ENCODE measurements around the gene OR9A4.
"Not testable (repeated sequence)": the region's sequence is repeated elsewhere in the genome, so short reads cannot be mapped to it uniquely, and the experiment has no call there.

DNA sequence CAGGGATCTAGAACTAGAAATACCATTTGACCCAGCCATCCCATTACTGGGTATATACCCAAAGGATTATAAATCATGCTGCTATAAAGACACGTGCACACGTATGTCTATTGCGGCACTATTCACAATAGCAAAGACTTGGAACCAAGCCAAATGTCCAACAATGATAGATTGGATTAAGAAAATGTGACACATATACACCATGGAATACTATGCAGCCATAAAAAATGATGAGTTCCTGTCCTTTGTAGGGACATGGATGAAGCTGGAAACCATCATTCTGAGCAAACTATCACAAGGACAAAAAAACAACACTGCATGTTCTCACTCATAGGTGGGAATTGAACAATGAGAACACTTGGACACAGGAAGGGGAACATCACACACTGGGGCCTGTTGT lies 16.8 kb upstream of the OR9A4 start:
- TF ChIP-seq, protein P1, sequence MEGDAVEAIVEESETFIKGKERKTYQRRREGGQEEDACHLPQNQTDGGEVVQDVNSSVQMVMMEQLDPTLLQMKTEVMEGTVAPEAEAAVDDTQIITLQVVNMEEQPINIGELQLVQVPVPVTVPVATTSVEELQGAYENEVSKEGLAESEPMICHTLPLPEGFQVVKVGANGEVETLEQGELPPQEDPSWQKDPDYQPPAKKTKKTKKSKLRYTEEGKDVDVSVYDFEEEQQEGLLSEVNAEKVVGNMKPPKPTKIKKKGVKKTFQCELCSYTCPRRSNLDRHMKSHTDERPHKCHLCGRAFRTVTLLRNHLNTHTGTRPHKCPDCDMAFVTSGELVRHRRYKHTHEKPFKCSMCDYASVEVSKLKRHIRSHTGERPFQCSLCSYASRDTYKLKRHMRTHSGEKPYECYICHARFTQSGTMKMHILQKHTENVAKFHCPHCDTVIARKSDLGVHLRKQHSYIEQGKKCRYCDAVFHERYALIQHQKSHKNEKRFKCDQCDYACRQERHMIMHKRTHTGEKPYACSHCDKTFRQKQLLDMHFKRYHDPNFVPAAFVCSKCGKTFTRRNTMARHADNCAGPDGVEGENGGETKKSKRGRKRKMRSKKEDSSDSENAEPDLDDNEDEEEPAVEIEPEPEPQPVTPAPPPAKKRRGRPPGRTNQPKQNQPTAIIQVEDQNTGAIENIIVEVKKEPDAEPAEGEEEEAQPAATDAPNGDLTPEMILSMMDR (conservative IDR thresholded peaks at IDR 0.05; ENCODE audit: low read length): not testable (repeated sequence)
- not testable (repeated sequence) for TF ChIP-seq EZH2phosphoT487 (IDR thresholded peaks at IDR 0.05; ENCODE audit: borderline replicate concordance, low read depth, low read length)

Data from OCI-LY7 (cell line).